Measurements from ENCODE around the gene CAPRIN1. TPM values are rescaled to one million over a fixed set of nuclear protein-coding genes. Genes with fewer than 3 reads are reported as not detected.

CAPRIN1 gene
- total and polyA plus RNA-seq, 2 of the 8 experiments (the other 6 are each of a cell fraction or from before 2014, with no cell fraction given), result 221 to 317 TPM

GRCh38 chr11:34012734-34013133, 38.8 kb upstream of the CAPRIN1 start (continued):
- TF ChIP-seq CBX8 (IDR thresholded peaks at IDR 0.05; ENCODE audit: borderline replicate concordance, low read depth, low read length) (no peak), KDM5A (IDR thresholded peaks at IDR 0.05; ENCODE audit: low read length) (no peak), CHD1 (IDR thresholded peaks at IDR 0.05; ENCODE audit: low read depth, low read length) (no peak)
